TTC549 (cell line): ENCODE data around the gene PDE6A.

Experiments used
- FAIRE-seq: peaks from 2 replicates; lab custom pipeline; 2012; peaks lifted over from hg19 to GRCh38; lab: Jason Lieb, UNC

Gene PDE6A

GRCh38 chr5:149809931-149810691 lies 134.5 kb downstream of the PDE6A start:
- FAIRE-seq = no peak

GRCh38 chr5:149808264-149808982 lies 136.2 kb downstream of the PDE6A start:
- no peak for FAIRE-seq
